ENCODE results near the gene FLYWCH1.

GRCh38 chr16:2963074-2963722, 51.5 kb downstream of the FLYWCH1 start:
- TF ChIP-seq CTCF (IDR thresholded peaks at IDR 0.05) (no peak), POLR2A (IDR thresholded peaks at IDR 0.05) (no peak), POLR2AphosphoS5 (IDR thresholded peaks at IDR 0.05) (no peak), EP300 (IDR thresholded peaks at IDR 0.05) (no peak)
